ENCODE measurements around the gene ELFN2.

- TF ChIP-seq CTCF (conservative IDR thresholded peaks at IDR 0.05; ENCODE audit: low read length) (no peak), EZH2phosphoT487 (IDR thresholded peaks at IDR 0.05; ENCODE audit: borderline replicate concordance) (no peak)
These were observed 20.6 kb downstream of the ELFN2 start for GRCh38 chr22:37406441-37407235.

Measured in Loucy (cell line).